Endothelial cell of umbilical vein (primary cell): ENCODE measurements around the gene ERGIC2. TPM values are rescaled to one million over a fixed set of nuclear protein-coding genes. Genes with fewer than 3 reads are reported as not detected.

Source experiments
- BruUV-seq: library from RNA; stranded (reverse); fragments of 400-500 nt; replicated peaks from 2 replicates; lab custom pipeline; 2021; lab: Mats Ljungman, UMichigan
- CTCF ChIA-PET: fragments of 300-600, 350-600 bp; sonication (Branson Sonifier 250); formaldehyde crosslinking; loops from one replicate; lab custom pipeline; 2021; ENCODE audit warnings: antibody characterized with exemption, inconsistent platforms; lab: Charles Lee
- POLR2A ChIA-PET: fragments of 300-600, 350-600 bp; sonication (Branson Sonifier 250); formaldehyde crosslinking; loops from one replicate; lab custom pipeline; 2021; ENCODE audit warnings: antibody characterized with exemption, inconsistent platforms; lab: Charles Lee
- DNase-seq: peaks from one replicate; pipeline ENCODE4 v3.0.0-alpha.2; 2011; ENCODE audit warnings: low read depth, low spot score
- FAIRE-seq: peaks from 2 replicates; lab custom pipeline; 2011; peaks lifted over from hg19 to GRCh38; lab: Jason Lieb, UNC
- H2AFZ ChIP-seq: 2 replicates; pipeline ENCODE4 v1.6.0; 2012; ENCODE audit warnings: low read depth, low read length, control low read depth, inconsistent platforms
- H3K27ac ChIP-seq: 2 replicates; pipeline ENCODE4 v1.5.1; 2011; ENCODE audit warnings: low read depth, mild to moderate bottlenecking, control low read depth, low read length, moderate library complexity; ENCODE audit not compliant: insufficient read depth
- H3K27me3 ChIP-seq, 2 experiments: 2 replicates each; pipeline versions ENCODE4 v1.6.0 to v1.6.1; 2011; ENCODE audit warnings: low read length in 2 of 2, mixed read lengths in 1 of 2; ENCODE audit not compliant: control insufficient read depth in 2 of 2, insufficient read depth in 2 of 2
- H3K36me3 ChIP-seq, 2 experiments: 2 replicates in 1 of 2; 3 replicates in 1 of 2; pipeline ENCODE4 v1.5.1; 2011; ENCODE audit warnings: low read length in 2 of 2, mild to moderate bottlenecking in 1 of 2, moderate library complexity in 1 of 2; ENCODE audit not compliant: control insufficient read depth in 2 of 2, insufficient read depth in 2 of 2; ENCODE audit errors: extremely low read depth in 1 of 2
- H3K4me1 ChIP-seq: 3 replicates; pipeline ENCODE4 v1.5.1; 2011; ENCODE audit warnings: mild to moderate bottlenecking, low read length; ENCODE audit not compliant: control insufficient read depth, insufficient read depth; ENCODE audit errors: extremely low read depth
- H3K4me2 ChIP-seq: 2 replicates; pipeline ENCODE4 v1.6.1; 2011; ENCODE audit warnings: low read length, control low read depth, mixed read lengths; ENCODE audit not compliant: insufficient read depth
- H3K4me3 ChIP-seq, 3 experiments: fragments of 200-600 bp in 1 of 3; sonication (generic), shearing (Covaris generic) in 1 of 3; replicated peaks in 1 of 3; 2 replicates each; pipeline ENCODE4 v1.5.1; 2011 to 2016; ENCODE audit warnings: control low read depth in 3 of 3, low read length in 3 of 3, mild to moderate bottlenecking in 2 of 3, inconsistent platforms in 1 of 3, low read depth in 1 of 3, moderate library complexity in 1 of 3; ENCODE audit not compliant: insufficient read depth in 1 of 3
- H3K79me2 ChIP-seq: 2 replicates; pipeline ENCODE4 v1.6.0; 2012; ENCODE audit warnings: low read length, inconsistent platforms; ENCODE audit not compliant: control insufficient read depth, insufficient read depth
- H3K9ac ChIP-seq: replicated peaks from 2 replicates; pipeline ENCODE3; 2011; ENCODE audit warnings: low read length, control low read depth; ENCODE audit not compliant: insufficient read depth; ENCODE audit errors: extremely low read depth
- H3K9me1 ChIP-seq: replicated peaks from 3 replicates; pipeline ENCODE4 v1.6.0; 2011; ENCODE audit warnings: mild to moderate bottlenecking, low read length; ENCODE audit not compliant: control insufficient read depth, insufficient read depth; ENCODE audit errors: extremely low read depth
- H3K9me3 ChIP-seq: replicated peaks from 2 replicates; pipeline ENCODE4 v1.5.1; 2012; ENCODE audit warnings: low read length, inconsistent platforms; ENCODE audit not compliant: control insufficient read depth, insufficient read depth
- H4K20me1 ChIP-seq: replicated peaks from 2 replicates; pipeline ENCODE3; 2011; ENCODE audit warnings: mild to moderate bottlenecking, low read length; ENCODE audit not compliant: control insufficient read depth, insufficient read depth; ENCODE audit errors: extremely low read depth
- CTCF ChIP-seq, 2 donors: IDR thresholded peaks; 1 replicate in 1 of 2; 2 replicates in 1 of 2; pipeline ENCODE4 v1.5.1; 2011; ENCODE audit warnings: low read length in 2 of 2, mild to moderate bottlenecking in 2 of 2, moderate library complexity in 2 of 2, control low read depth in 1 of 2, inconsistent platforms in 1 of 2, low read depth in 1 of 2; ENCODE audit not compliant: insufficient read depth in 1 of 2; ENCODE audit errors: extremely low read depth in 1 of 2
- EZH2 ChIP-seq: IDR thresholded peaks from 2 replicates; pipeline ENCODE4 v1.6.1; 2012; ENCODE audit warnings: borderline replicate concordance, low read depth, mild to moderate bottlenecking, moderate library complexity, low read length, inconsistent platforms; ENCODE audit not compliant: severe bottlenecking
- FOS ChIP-seq: IDR thresholded peaks from 2 replicates; pipeline ENCODE4 v1.6.1; 2011; ENCODE audit warnings: mild to moderate bottlenecking, low read length, moderate library complexity, borderline replicate concordance; ENCODE audit not compliant: insufficient read depth
- GATA2 ChIP-seq: IDR thresholded peaks from 2 replicates; pipeline ENCODE4 v1.7.0; 2011; ENCODE audit warnings: low read depth, mild to moderate bottlenecking, moderate library complexity, mixed read lengths, low read length; ENCODE audit not compliant: insufficient read length, insufficient read depth
- JUN ChIP-seq: IDR thresholded peaks from 2 replicates; pipeline ENCODE4 v1.6.1; 2011; ENCODE audit warnings: borderline replicate concordance, low read depth; ENCODE audit not compliant: insufficient read length, insufficient read depth
- MAX ChIP-seq: IDR thresholded peaks from 2 replicates; pipeline ENCODE4 v1.6.1; 2011; ENCODE audit not compliant: insufficient read depth, insufficient read length
- POLR2A ChIP-seq: IDR thresholded peaks from 2 replicates; pipeline ENCODE4 v1.6.1; 2012; ENCODE audit warnings: low read depth, mild to moderate bottlenecking, control low read depth, low read length
- dilution Hi-C: fragments of 300-500 bp; cut with MboI; formaldehyde crosslinking; loops from one replicate; pipeline ENCODE4 v1.15.0; 2019; ENCODE audit warnings: low sequenced_read_pairs; ENCODE audit not compliant: extremely low pct_ligation_motif_present
- intact Hi-C: fragments of 100-400 bp; cut with micrococcal nuclease; formaldehyde crosslinking; loops from one replicate; pipeline ENCODE4 v1.10.0; 2022
- polyA plus RNA-seq, 4 experiments: library from polyadenylated mRNA; depleted of rRNA in 3 of 4; stranded (reverse) in 3 of 4; unstranded in 1 of 4; fragments of >200 nt; gene quantifications; 2 replicates each; pipeline versions ENCODE4 v1.2.1 to v1.2.3, GENCODE V29; 2011 to 2012; ENCODE audit warnings: missing spikeins in 1 of 4
- total RNA-seq: library from RNA; stranded (reverse); gene quantifications from 2 replicates; pipeline ENCODE4 v1.2.3, GENCODE V29; 2021

Gene ERGIC2
- total and polyA plus RNA-seq, 2 donors (not counting 3 experiments of a cell fraction or from before 2014, with no cell fraction given) = 20.3 to 60.6 TPM

GRCh38 chr12:29403991-29404390 lies 23.0 kb upstream of the ERGIC2 start:
- Histone ChIP-seq H3K4me3 (no peak overlapping the region), H2AFZ (no peak overlapping the region), H3K4me1 (no peaks in the 10 kb centered on the region), H3K9me3 (no peaks in the 10 kb centered on the region), H3K27ac (no peak overlapping the region), H3K27me3 (no peaks in the 10 kb centered on the region), H3K79me2 (no peaks in the 10 kb centered on the region), H3K4me2 (no peak overlapping the region), H3K36me3 (no peaks in the 10 kb centered on the region), H3K9me1 (no peaks in the 10 kb centered on the region), H3K9ac (no peak overlapping the region), H4K20me1 (no peaks in the 10 kb centered on the region)
- TF ChIP-seq EZH2 (no peak), GATA2 (no peak), CTCF (IDR thresholded peaks at IDR 0.05; ENCODE audit: extremely low read depth in 1 of 2, insufficient read depth in 1 of 2, low read depth in 1 of 2, low read length in 2 of 2) (no peak), POLR2A (no peak), MAX (no peak), FOS (no peak)
- no peak for DNase-seq
- BruUV-seq = no TSS peak
- intact Hi-C loops (no loop called here), dilution Hi-C loops (no loop called here)
- POLR2A ChIA-PET = no interaction called here
- CTCF ChIA-PET = no interaction called here
- no peak for FAIRE-seq

- intact Hi-C loops (no loop called here), dilution Hi-C loops (no loop called here)
- ChIA-PET CTCF (no interaction called here), POLR2A (no interaction called here)
- no peak for TF ChIP-seq GATA2
- no peak for TF ChIP-seq MAX
- no peak for TF ChIP-seq FOS
- TF ChIP-seq JUN = no peak
- H3K9me1 ChIP-seq = no peaks in the 10 kb centered on the region
- DNase-seq (no peak), FAIRE-seq (no peak)
- no peaks in the 10 kb centered on the region for H3K27me3 ChIP-seq
- H3K9ac ChIP-seq = no peak overlapping the region
- H3K4me1 ChIP-seq = no peaks in the 10 kb centered on the region
- H3K36me3 ChIP-seq = no peaks in the 10 kb centered on the region
- no peak overlapping the region for H3K4me2 ChIP-seq
- no peak overlapping the region for H3K4me3 ChIP-seq
- no peaks in the 10 kb centered on the region for H3K9me3 ChIP-seq
- H2AFZ ChIP-seq = no peak overlapping the region
- H3K79me2 ChIP-seq = no peaks in the 10 kb centered on the region
- no peak overlapping the region for H3K27ac ChIP-seq
- no TSS peak for BruUV-seq
- H4K20me1 ChIP-seq = no peaks in the 10 kb centered on the region
These were observed 21.5 kb upstream of the ERGIC2 start for GRCh38 chr12:29402437-29402836.
